Lower leg skin (tissue), 3 donors: Measurements from ENCODE around the gene MAGI3.

Experiments used
- CTCF ChIP-seq, 3 donors: fragments of 450-650 bp; IDR thresholded peaks; one replicate each; pipeline ENCODE4 v1.5.1; 2016; ENCODE audit warnings: antibody characterized with exemption in 3 of 3, mild to moderate bottlenecking in 3 of 3, moderate library complexity in 2 of 3
- POLR2A ChIP-seq, 2 donors: fragments of 450-650 bp; IDR thresholded peaks; one replicate each; pipeline ENCODE4 v1.6.1; 2016 to 2017; ENCODE audit warnings: antibody characterized with exemption in 2 of 2, mild to moderate bottlenecking in 1 of 2, moderate library complexity in 1 of 2

DNA sequence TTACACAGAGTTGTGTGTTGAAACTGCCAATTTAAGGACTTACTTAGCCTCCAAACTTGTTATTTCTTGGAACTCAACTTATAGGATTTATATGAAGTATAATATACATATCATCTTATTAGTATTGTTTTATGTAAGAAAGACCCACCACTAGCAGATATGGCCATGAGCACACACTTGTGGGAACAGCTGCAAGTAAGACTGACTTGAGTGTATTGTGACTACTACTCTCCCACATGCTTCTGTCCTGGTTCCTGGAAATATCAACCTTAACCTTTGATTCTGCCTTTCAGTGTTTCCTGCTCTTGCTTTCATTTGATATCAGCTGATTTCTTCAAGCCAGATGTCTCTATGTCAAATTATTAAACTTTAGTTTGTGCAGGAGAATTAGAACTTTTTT is 175.3 kb downstream of the MAGI3 start:
- TF ChIP-seq CTCF (IDR thresholded peaks at IDR 0.05) (no peak), POLR2A (IDR thresholded peaks at IDR 0.05) (no peak)
